Activated T-cell treated with anti-CD3 and anti-CD28 coated beads, Interleukin-2, amount 50 U/mL, for 24 hours (primary cell): ENCODE measurements around the gene ARHGAP18.
A peak's percentile ranks its signal among the peaks of the same experiment; 100 is the strongest.
"Not testable (repeated sequence)": the region's sequence is repeated elsewhere in the genome, so short reads cannot be mapped to it uniquely, and the experiment has no call there.

Source experiments
- DNase-seq: peaks from one replicate; pipeline ENCODE4 v3.0.0-alpha.2; 2020
- H3K27ac Mint-ChIP-seq: 2 replicates; pipeline ENCODE4 v1.8.0; 2020; ENCODE audit warnings: mild to moderate bottlenecking, mixed read lengths
- H3K27me3 Mint-ChIP-seq: 2 replicates; pipeline ENCODE4 v1.8.0; 2020; ENCODE audit warnings: mixed read lengths
- H3K36me3 Mint-ChIP-seq: 2 replicates; pipeline ENCODE4 v1.8.0; 2020; ENCODE audit warnings: low read depth, mixed read lengths
- H3K4me1 Mint-ChIP-seq: 2 replicates; pipeline ENCODE4 v1.8.0; 2020; ENCODE audit warnings: low read depth, mixed read lengths
- H3K4me3 Mint-ChIP-seq: 2 replicates; pipeline ENCODE4 v1.8.0; 2020; ENCODE audit warnings: mild to moderate bottlenecking, moderate library complexity, mixed read lengths
- H3K9me3 Mint-ChIP-seq: 2 replicates; pipeline ENCODE4 v1.8.0; 2020; ENCODE audit warnings: mixed read lengths

The ARHGAP18 gene

GRCh38 chr6:129576456-129576855 is 133.5 kb downstream of the ARHGAP18 start:
- no peaks in the 10 kb centered on the region for H3K27me3 Mint-ChIP-seq
- no peak overlapping the region for H3K27ac Mint-ChIP-seq
- DNase-seq: no peak
- H3K36me3 Mint-ChIP-seq: no peaks in the 10 kb centered on the region
- H3K9me3 Mint-ChIP-seq: peaks cover 10% of the 10 kb centered on the region
- peaks cover 10% of the 10 kb centered on the region for H3K4me1 Mint-ChIP-seq
- H3K4me3 Mint-ChIP-seq: no peak overlapping the region

- Mint-ChIP-seq H3K27me3 (no peaks in the 10 kb centered on the region), H3K4me3 (no peak overlapping the region), H3K27ac (no peak overlapping the region), H3K4me1 (peaks cover 10% of the 10 kb centered on the region), H3K36me3 (no peaks in the 10 kb centered on the region), H3K9me3 (peaks cover 10% of the 10 kb centered on the region)
- DNase-seq: no peak
Observed at GRCh38 chr6:129575378-129576118, 134.4 kb downstream of the ARHGAP18 start.

DNA sequence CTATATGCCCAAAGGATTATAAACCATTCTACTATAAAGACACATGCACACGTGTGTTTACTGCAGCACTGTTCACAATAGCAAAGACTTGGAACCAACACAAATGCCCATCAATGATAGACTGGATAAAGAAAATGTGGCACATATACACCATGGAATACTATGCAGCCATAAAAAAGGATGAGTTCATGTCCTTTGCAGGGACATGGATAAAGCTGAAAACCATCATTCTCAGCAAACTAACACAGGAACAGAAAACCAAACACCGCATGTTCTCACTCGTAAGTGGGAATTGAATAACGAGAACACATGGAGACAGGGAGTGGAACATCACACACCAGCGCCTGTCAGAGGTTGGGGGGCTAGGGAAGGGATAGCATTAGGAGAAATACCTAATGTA is 135.4 kb downstream of the ARHGAP18 start:
- H3K27me3 Mint-ChIP-seq, H3K4me1 Mint-ChIP-seq, DNase-seq, H3K36me3 Mint-ChIP-seq, H3K27ac Mint-ChIP-seq, H3K4me3 Mint-ChIP-seq: not testable (repeated sequence)
- peaks cover 16% of the 10 kb centered on the region for H3K9me3 Mint-ChIP-seq

- not testable (repeated sequence) for H3K27me3 Mint-ChIP-seq, H3K4me1 Mint-ChIP-seq, H3K27ac Mint-ChIP-seq, H3K36me3 Mint-ChIP-seq, DNase-seq, H3K4me3 Mint-ChIP-seq
- peaks cover 16% of the 10 kb centered on the region for H3K9me3 Mint-ChIP-seq
Observed at GRCh38 chr6:129570929-129571328, 139.0 kb downstream of the ARHGAP18 start.

DNA sequence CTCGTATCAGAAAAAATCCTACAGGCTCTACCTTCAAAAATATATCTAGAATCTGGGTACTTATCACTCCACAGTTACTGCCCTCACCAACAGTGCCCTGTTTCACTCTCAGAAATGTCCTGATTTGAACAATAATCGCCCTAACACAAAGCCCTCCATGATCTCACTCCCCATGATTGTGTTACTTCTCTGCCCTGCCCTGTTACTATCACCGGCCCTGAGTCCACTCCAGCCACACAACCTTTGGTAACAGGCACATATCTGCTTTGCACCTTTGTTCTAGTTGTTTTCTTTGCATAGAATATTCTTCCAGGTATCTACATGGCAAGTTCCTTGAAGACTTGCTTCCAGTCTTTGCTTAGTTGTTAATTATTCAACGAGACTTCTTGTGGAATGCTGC is 142.0 kb downstream of the ARHGAP18 start:
- Mint-ChIP-seq H3K27me3 (no peaks in the 10 kb centered on the region), H3K36me3 (no peaks in the 10 kb centered on the region), H3K9me3 (peaks cover 10% of the 10 kb centered on the region), H3K27ac (no peak overlapping the region), H3K4me1 (peaks cover 2% of the 10 kb centered on the region), H3K4me3 (no peak overlapping the region)
- no peak for DNase-seq

DNA sequence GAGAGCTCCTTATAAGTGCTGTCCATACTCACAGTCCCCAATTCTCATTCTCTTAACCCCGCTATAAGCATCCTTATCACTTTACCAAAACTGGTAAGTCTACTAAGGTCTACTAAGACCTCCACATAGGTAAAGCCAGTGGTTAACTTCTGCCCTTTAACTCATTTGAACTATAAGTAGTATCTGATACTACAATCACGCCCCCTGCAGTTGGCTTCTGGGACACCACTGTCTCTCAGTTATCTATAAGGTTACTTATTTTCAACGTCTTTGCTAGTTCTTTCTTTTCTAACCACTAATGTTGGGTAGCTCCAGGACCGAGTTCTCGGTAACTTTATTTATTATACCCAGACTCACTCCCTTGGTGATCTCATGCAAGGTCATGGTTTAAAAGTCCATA is 142.6 kb downstream of the ARHGAP18 start:
- Mint-ChIP-seq H3K4me3 (no peak overlapping the region), H3K27me3 (no peaks in the 10 kb centered on the region), H3K36me3 (no peaks in the 10 kb centered on the region), H3K27ac (no peak overlapping the region), H3K4me1 (peaks cover 2% of the 10 kb centered on the region), H3K9me3 (peaks cover 10% of the 10 kb centered on the region)
- DNase-seq: peak; percentile 47

GRCh38 chr6:129565811-129566210 is 144.2 kb downstream of the ARHGAP18 start:
- Mint-ChIP-seq H3K27me3 (no peaks in the 10 kb centered on the region), H3K36me3 (no peaks in the 10 kb centered on the region), H3K9me3 (peaks cover 6% of the 10 kb centered on the region), H3K4me1 (peaks cover 2% of the 10 kb centered on the region), H3K27ac (no peak overlapping the region), H3K4me3 (no peak overlapping the region)
- DNase-seq: no peak

DNA sequence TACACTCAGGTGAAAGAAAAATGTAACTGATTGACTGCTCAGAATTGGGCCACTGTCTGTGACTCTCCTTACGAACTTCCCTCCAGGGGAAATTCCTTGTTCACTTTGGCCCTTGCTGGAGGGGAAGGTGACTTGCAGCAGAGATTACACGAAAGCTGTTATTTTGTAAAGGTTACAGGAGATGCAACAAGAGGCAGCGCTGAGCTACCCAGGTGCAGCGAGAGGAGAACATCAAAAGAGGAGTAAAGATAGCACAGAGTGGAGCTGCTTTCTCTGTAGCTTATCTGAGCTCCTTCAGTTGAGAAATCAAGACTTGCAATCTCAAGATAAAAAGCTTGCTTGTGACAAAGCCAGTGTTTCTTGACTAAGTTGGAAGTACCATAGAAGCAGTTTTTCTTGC is 144.6 kb downstream of the ARHGAP18 start:
- no peaks in the 10 kb centered on the region for H3K36me3 Mint-ChIP-seq
- peaks cover 2% of the 10 kb centered on the region for H3K4me1 Mint-ChIP-seq
- H3K4me3 Mint-ChIP-seq: no peak overlapping the region
- H3K9me3 Mint-ChIP-seq: peaks cover 3% of the 10 kb centered on the region
- H3K27me3 Mint-ChIP-seq: no peaks in the 10 kb centered on the region
- H3K27ac Mint-ChIP-seq: no peak overlapping the region
- DNase-seq: no peak

DNA sequence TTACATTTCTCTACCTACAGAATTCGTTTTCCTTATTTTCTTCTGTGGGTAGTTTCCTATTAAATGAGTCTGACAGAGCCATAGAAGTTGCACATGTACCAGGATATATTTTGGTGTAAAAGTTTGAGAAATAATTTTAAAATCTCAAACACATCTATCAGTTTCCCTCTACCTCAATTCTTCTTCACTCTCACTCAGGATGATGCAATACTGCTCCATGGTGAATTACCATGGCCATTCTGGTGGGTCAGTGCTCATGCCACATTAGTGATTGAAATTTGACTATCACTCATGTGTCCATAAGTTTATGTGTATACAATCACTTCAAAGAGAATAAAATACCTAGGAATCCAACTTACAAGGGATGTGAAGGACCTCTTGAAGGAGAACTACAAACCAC is 151.7 kb downstream of the ARHGAP18 start:
- Mint-ChIP-seq H3K4me1 (no peaks in the 10 kb centered on the region), H3K27me3 (peaks cover 7% of the 10 kb centered on the region), H3K4me3 (no peak overlapping the region), H3K9me3 (no peaks in the 10 kb centered on the region), H3K27ac (no peak overlapping the region), H3K36me3 (no peaks in the 10 kb centered on the region)
- DNase-seq: no peak

GRCh38 chr6:129555206-129555832 is 154.7 kb downstream of the ARHGAP18 start:
- no peaks in the 10 kb centered on the region for H3K4me1 Mint-ChIP-seq
- H3K27me3 Mint-ChIP-seq: peaks cover 7% of the 10 kb centered on the region
- H3K36me3 Mint-ChIP-seq: no peaks in the 10 kb centered on the region
- no peak overlapping the region for H3K4me3 Mint-ChIP-seq
- DNase-seq: no peak
- no peaks in the 10 kb centered on the region for H3K9me3 Mint-ChIP-seq
- H3K27ac Mint-ChIP-seq: no peak overlapping the region

DNA sequence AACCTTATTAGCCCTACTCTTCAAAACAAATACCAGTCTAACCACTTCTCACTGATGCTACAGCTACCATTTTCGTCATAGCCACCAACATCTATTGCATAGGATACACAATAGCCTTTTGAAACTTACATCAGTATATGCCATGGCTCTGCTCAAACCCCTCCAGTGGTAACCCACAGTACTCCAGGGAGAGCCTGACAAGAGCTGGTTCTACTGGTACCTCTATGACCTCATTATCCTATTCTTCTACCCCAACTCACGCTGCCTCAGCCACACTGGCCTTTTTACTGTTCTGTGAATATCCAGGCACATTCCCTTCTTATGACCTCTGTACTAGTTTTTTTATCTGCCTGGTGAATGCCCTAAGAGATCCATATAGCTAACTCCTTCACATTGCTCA is 157.6 kb downstream of the ARHGAP18 start:
- Mint-ChIP-seq H3K36me3 (no peaks in the 10 kb centered on the region), H3K27ac (no peak overlapping the region)

GRCh38 chr6:129551486-129551885 is 158.5 kb downstream of the ARHGAP18 start:
- Mint-ChIP-seq H3K27ac (no peak overlapping the region), H3K4me3 (no peak overlapping the region), H3K9me3 (no peaks in the 10 kb centered on the region), H3K4me1 (no peaks in the 10 kb centered on the region), H3K36me3 (no peaks in the 10 kb centered on the region), H3K27me3 (no peaks in the 10 kb centered on the region)
- no peak for DNase-seq

More for the DNA sequence above, 157.6 kb downstream of the ARHGAP18 start:
- Mint-ChIP-seq H3K27me3 (peaks cover 1% of the 10 kb centered on the region), H3K4me1 (no peaks in the 10 kb centered on the region), H3K4me3 (no peak overlapping the region), H3K9me3 (no peaks in the 10 kb centered on the region)
- DNase-seq: no peak

DNA sequence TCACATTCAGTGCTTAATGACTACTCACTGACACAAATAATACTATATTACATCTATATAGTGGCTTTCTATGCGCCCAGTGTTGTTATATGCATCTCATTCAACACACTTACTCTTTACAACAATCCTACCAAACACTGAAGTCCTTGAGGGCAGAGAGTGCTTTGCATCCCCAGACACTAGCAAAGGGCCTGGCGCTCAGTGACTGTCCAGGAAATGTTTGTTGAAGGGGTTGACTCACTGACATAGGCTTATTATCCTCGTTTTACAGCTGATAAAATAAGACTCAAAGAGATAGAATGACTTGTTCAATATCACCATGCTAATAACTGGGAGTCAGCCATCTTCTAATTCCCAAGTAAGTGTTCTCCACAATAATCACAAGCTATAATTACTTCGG is 163.3 kb downstream of the ARHGAP18 start:
- no peaks in the 10 kb centered on the region for H3K36me3 Mint-ChIP-seq
- peaks cover 4% of the 10 kb centered on the region for H3K4me1 Mint-ChIP-seq
- H3K4me3 Mint-ChIP-seq: no peak overlapping the region
- DNase-seq: no peak
- H3K27ac Mint-ChIP-seq: no peak overlapping the region
- no peaks in the 10 kb centered on the region for H3K27me3 Mint-ChIP-seq
- no peaks in the 10 kb centered on the region for H3K9me3 Mint-ChIP-seq

- Mint-ChIP-seq H3K27ac (no peak overlapping the region), H3K9me3 (no peaks in the 10 kb centered on the region), H3K27me3 (no peaks in the 10 kb centered on the region), H3K4me1 (peaks cover 4% of the 10 kb centered on the region), H3K36me3 (no peaks in the 10 kb centered on the region), H3K4me3 (no peak overlapping the region)
- DNase-seq: no peak
Observed at GRCh38 chr6:129544892-129545612, 164.9 kb downstream of the ARHGAP18 start.

GRCh38 chr6:129543981-129544380 is 166.0 kb downstream of the ARHGAP18 start:
- Mint-ChIP-seq H3K9me3 (no peaks in the 10 kb centered on the region), H3K4me3 (no peak overlapping the region), H3K4me1 (peaks cover 4% of the 10 kb centered on the region), H3K27ac (no peak overlapping the region), H3K36me3 (no peaks in the 10 kb centered on the region), H3K27me3 (no peaks in the 10 kb centered on the region)
- DNase-seq: no peak
